Measurements from ENCODE around the gene MRAP.
"Not testable (repeated sequence)": the region's sequence is repeated elsewhere in the genome, so short reads cannot be mapped to it uniquely, and the experiment has no call there.

The MRAP gene

DNA sequence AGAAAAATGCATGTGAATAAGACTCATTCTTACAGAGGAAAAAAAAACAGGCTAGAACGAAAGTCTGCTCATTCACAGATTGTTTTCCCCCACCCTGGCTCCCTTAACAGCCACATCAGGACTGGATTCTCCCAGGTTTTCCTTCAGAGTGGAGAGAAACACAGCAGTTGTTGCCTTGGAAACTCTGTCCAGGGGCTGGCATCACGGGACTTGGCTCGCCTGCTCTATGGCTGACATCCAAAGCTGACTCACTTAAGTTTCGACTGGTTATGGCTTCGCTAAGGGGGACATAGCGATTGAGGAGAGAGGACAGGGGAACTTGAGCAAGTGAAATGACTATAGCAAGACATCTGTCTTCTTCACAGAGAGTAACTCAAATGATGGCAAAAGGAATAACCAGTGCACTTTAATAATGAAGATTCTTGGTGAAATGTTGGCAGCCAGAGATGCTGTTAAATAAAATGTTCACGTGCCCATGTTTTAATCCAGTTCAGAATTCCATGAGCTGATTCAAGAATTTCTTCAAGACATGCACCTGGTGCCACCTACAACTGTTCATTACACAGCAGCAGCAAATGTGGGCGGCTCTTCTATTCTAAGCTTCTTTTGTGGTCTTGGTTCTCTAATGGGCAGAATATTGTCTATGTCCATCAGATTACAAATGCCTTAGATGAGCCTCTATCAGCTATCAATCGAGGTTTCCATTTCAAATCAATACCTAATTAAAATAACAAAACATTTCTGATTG lies 41.6 kb upstream of the MRAP start:
- no peak for DNase-seq (ENCODE audit: low read depth)
- TF ChIP-seq MYC (IDR thresholded peaks at IDR 0.05; ENCODE audit: low read depth, low read length) (no peak), POLR2A (IDR thresholded peaks at IDR 0.05; ENCODE audit: extremely low read depth, insufficient read length) (no peak)
- TF ChIP-seq, protein P1, sequence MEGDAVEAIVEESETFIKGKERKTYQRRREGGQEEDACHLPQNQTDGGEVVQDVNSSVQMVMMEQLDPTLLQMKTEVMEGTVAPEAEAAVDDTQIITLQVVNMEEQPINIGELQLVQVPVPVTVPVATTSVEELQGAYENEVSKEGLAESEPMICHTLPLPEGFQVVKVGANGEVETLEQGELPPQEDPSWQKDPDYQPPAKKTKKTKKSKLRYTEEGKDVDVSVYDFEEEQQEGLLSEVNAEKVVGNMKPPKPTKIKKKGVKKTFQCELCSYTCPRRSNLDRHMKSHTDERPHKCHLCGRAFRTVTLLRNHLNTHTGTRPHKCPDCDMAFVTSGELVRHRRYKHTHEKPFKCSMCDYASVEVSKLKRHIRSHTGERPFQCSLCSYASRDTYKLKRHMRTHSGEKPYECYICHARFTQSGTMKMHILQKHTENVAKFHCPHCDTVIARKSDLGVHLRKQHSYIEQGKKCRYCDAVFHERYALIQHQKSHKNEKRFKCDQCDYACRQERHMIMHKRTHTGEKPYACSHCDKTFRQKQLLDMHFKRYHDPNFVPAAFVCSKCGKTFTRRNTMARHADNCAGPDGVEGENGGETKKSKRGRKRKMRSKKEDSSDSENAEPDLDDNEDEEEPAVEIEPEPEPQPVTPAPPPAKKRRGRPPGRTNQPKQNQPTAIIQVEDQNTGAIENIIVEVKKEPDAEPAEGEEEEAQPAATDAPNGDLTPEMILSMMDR (IDR thresholded peaks at IDR 0.05; ENCODE audit: low read depth, low read length) = no peak
- TF ChIP-seq, protein P2, sequence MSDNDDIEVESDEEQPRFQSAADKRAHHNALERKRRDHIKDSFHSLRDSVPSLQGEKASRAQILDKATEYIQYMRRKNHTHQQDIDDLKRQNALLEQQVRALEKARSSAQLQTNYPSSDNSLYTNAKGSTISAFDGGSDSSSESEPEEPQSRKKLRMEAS (IDR thresholded peaks at IDR 0.05; ENCODE audit: low read depth, low read length) = no peak
- no peak overlapping the region for H3K4me3 ChIP-seq (ENCODE audit: low read depth, low read length)

DNA sequence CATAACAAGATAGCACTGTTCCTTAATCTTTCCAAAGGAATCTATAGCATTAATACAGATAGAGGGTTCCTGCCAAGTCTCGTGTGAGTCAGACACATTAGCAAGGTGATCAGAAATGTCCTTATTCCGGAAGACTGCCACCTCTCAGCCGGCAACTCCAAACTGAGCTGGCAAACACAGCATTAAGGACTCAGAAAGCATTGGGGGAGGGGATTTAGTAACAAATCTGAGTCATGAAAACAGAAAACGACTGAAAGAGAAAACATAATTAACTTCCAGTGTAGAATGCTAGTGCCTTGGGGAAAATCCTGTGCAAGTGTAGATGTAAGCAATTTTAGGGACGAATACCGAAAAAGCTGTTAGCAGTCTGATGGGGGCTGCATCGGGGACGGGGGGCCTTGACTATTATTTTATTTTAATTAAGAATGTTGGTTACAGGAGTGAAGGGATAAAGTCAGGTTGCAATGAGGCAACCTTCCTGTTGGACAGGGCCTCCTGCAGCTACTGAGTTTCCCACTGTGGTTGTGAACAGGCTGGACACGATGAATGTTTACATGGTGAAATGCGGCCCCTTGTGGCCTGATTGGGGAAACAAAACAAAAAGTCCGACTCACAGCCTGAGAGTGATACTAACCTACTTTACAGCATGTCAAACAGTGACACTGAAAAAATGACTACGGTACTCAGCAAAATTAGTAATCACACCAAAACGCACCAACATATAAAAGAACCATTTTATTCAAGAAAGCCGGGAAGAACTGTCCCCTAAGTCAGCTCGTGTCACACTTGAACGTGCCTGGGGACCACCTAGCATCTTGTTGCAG lies 40.5 kb upstream of the MRAP start:
- DNase-seq (ENCODE audit: low read depth) = peak; percentile 82
- no peak overlapping the region for H3K4me3 ChIP-seq (ENCODE audit: low read depth, low read length)
- TF ChIP-seq, protein P1 (IDR thresholded peaks at IDR 0.05; ENCODE audit: low read depth, low read length) = peak; percentile 71
- TF ChIP-seq, protein P2 (IDR thresholded peaks at IDR 0.05; ENCODE audit: low read depth, low read length) = peak; percentile 42; the same call in 1 of the 2 replicates
- TF ChIP-seq MYC (IDR thresholded peaks at IDR 0.05; ENCODE audit: low read depth, low read length) (no peak), POLR2A (IDR thresholded peaks at IDR 0.05; ENCODE audit: extremely low read depth, insufficient read length) (no peak)

DNA sequence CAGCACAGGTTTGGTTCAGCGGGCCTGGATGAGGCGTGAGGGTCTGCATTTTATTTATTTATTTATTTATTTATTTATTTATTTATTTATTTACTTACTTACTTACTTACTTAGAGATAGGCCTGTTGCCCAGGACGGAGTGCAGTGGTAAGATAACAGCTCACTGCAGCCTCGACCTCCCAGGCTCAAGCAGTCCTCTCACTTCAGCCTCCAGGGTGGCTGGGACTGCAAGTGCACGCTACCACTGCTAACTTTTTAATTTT lies 39.9 kb upstream of the MRAP start:
- H3K4me3 ChIP-seq (ENCODE audit: low read depth, low read length); DNase-seq (ENCODE audit: low read depth): not testable (repeated sequence)

DNA sequence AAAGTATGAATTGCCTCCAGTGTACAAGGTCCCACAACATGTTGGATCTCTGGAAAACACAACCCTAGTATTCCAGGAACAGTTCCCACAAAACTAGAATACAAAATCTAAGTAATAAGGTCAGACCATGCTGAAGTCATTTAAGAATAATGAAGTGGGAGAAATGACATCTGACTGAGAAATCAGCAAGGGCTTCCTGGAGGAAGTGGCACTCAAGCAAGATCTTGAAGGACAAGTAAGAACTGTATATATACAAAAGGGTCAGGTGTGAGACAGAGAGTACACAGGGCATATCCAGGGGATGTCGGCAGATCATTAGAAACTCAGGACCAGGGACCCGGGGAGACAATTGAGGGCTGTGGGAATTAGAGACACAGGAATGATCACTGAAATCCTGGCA lies 38.5 kb upstream of the MRAP start:
- TF ChIP-seq, protein P2 (IDR thresholded peaks at IDR 0.05; ENCODE audit: low read depth, low read length) = no peak
- no peak for DNase-seq (ENCODE audit: low read depth)
- H3K4me3 ChIP-seq (ENCODE audit: low read depth, low read length) = no peak overlapping the region

DNA sequence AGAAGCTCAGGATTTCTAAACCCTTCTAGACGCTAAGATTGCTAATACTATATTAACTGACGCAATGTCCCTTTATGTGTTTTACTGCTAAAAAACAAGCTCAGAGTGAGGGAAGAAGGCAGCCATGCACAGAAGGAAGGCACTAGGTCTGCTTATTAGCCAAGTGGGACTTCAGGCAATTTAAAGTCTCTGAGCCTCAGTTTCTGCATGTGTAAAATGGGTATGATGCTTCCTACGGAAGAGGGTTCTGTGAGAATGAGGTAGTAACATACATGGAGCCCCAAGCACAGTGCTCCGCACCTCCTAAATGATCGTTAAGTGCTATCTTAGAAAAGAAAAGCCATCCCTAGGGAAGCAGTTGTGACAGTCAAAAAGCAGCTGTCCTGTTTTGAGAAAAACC lies 36.7 kb upstream of the MRAP start:
- DNase-seq (ENCODE audit: low read depth) = peak; percentile 22
- TF ChIP-seq, protein P1 (IDR thresholded peaks at IDR 0.05; ENCODE audit: low read depth, low read length) = no peak
- no peak for TF ChIP-seq POLR2A (IDR thresholded peaks at IDR 0.05; ENCODE audit: extremely low read depth, insufficient read length)
- TF ChIP-seq, protein P2 (IDR thresholded peaks at IDR 0.05; ENCODE audit: low read depth, low read length) = no peak
- TF ChIP-seq MYC (IDR thresholded peaks at IDR 0.05; ENCODE audit: low read depth, low read length) = no peak
- no peak overlapping the region for H3K4me3 ChIP-seq (ENCODE audit: low read depth, low read length)

DNA sequence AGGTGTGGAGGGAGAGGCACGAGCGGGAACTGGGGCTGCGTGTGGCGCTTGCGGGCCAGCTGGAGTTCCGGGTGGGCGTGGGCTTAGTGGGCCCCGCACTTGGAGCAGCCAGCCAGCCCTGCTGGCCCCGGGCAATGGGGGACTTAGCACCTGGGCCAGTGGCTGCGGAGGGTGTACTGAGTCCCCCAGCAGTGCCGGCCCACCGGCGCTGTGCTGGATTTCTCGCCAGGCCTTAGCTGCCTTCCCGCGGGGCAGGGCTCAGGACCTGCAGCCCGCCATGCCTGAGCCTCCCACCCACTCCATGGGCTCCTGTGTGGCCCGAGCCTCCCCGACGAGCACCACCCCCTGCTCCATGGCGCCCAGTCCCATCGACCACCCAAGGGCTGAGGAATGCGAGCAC lies 33.3 kb upstream of the MRAP start:
- H3K4me3 ChIP-seq (ENCODE audit: low read depth, low read length); DNase-seq (ENCODE audit: low read depth): not testable (repeated sequence)

DNA sequence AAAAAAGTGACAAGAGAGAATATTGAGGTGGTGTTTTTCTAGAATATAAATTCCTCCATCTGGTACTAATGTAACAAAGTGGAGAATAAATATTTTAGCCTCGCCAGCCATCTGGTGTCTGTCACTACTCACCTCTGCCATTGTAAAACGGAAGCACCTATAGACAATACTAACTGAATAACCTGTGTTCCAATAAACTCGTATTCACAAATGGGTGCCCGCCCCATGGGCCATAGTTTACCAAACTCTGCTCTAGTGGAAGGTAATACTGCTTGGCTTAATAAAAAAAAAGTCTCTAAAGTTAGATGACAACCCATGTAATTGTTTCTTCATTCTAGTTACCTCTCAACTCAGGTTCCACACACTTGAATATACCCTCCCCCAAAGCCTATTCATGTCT lies 27.9 kb upstream of the MRAP start:
- no peak for DNase-seq (ENCODE audit: low read depth)
- TF ChIP-seq, protein P1 (IDR thresholded peaks at IDR 0.05; ENCODE audit: low read depth, low read length) = no peak
- TF ChIP-seq POLR2A (IDR thresholded peaks at IDR 0.05; ENCODE audit: extremely low read depth, insufficient read length) (no peak), MYC (IDR thresholded peaks at IDR 0.05; ENCODE audit: low read depth, low read length) (no peak)
- TF ChIP-seq, protein P2 (IDR thresholded peaks at IDR 0.05; ENCODE audit: low read depth, low read length) = no peak
- H3K4me3 ChIP-seq (ENCODE audit: low read depth, low read length) = no peak overlapping the region

All from NB4 (cell line).